Motor neuron (in vitro differentiated cells): Measurements from ENCODE around the gene OR2AG1. TPM values are rescaled to one million over a fixed set of nuclear protein-coding genes. Genes with fewer than 3 reads are reported as not detected.

Experiments used
- ATAC-seq, 8 experiments: fragments of 200-7000 bp; cut with Tn5 transposase; replicated peaks in 6 of 8; 2 replicates each; pipeline ENCODE4 v1.8.0; 2021; ENCODE audit warnings: mild to moderate bottlenecking in 8 of 8, moderate library complexity in 8 of 8
- H3K27ac ChIP-seq, 2 donors: fragments of 250-450 bp; sonication (Bioruptor Pico); 2 replicates each; pipeline ENCODE4 v1.9.0; 2021; ENCODE audit warnings: antibody characterized with exemption in 2 of 2, mild to moderate bottlenecking in 2 of 2, moderate library complexity in 1 of 2
- H3K4me1 ChIP-seq, 2 donors: fragments of 250-450 bp; sonication (Bioruptor Pico); replicated peaks in 1 of 2; 2 replicates each; pipeline ENCODE4 v1.6.1; 2021; ENCODE audit warnings: antibody characterized with exemption in 2 of 2, mild to moderate bottlenecking in 2 of 2, moderate library complexity in 1 of 2
- H3K4me3 ChIP-seq, 5 donors: fragments of 250-450 bp; sonication (Bioruptor Pico); 2 replicates each; pipeline ENCODE4 v1.9.0; 2021; ENCODE audit warnings: antibody characterized with exemption in 5 of 5, mild to moderate bottlenecking in 5 of 5, moderate library complexity in 4 of 5
- WGBS, 10 experiments: fragments of 450-650 bp; shearing (Covaris generic); methylation state at CpG; one replicate each; pipeline ENCODE4 v1.0.0; 2022; 5-methylcytosine and 5-hydroxymethylcytosine counted together
- in situ Hi-C, 9 experiments: fragments of 400-800 bp; cut with MboI; loops; one replicate each; pipeline ENCODE4 v1.15.0; 2021; ENCODE audit warnings: low sequenced_read_pairs in 9 of 9, low pct_unique_long_range_greater_than_20kb in 2 of 9; ENCODE audit not compliant: unreplicated experiment in 9 of 9
- total RNA-seq, 8 experiments: library from RNA; unstranded; fragments of 300-600 nt; gene quantifications; 2 replicates each; pipeline versions ENCODE4 v1.2.3 to v1.2.4, GENCODE V29; 2022

OR2AG1 gene
- total RNA-seq, 8 experiments from 2014 or later, result 0.05 to 1.7 (median 0.28) TPM

DNA sequence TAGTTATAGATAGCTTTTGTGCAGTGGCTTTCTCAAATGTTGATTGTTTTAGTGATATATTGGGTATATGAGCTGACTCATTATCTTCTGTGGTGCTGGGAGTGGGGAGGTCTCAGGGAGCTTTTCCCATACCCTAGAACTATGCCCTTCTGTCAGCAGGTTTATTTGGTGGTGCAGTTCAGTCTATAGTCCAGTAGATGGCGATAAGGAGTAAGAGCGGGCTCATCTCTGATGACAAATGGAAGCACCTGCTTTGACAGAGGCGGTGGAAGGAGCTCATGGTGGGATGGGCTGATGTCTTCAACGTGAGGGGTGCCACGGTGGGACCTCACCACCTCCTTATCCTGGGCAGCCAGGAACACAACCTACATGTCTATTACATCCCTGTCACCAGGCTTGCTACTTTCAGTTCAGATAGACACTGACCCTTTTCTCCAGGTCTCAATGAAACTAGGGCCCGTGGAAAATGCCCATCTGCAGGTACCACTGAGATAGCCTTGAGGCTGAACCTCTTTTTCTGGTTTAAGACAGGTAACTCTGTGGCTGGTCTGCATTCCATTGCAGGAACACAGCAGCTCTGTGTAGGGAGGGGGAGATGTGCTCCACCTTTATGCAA is 29.7 kb downstream of the OR2AG1 start:
- WGBS, 10 experiments, result 0 to 20% (median 13%) methylated on average over 1 to 6 of the region's 6 CpGs; no CpG with 5 or more reads in 2 of the 10 experiments
- ATAC-seq, result peak; percentile 48 to 83 (median 68)
- in situ Hi-C loops, result no loop called here
- H3K4me1 ChIP-seq, result no peaks in the 10 kb centered on the region
- no peak overlapping the region for H3K27ac ChIP-seq
- H3K4me3 ChIP-seq, result no peak overlapping the region

GRCh38 chr11:6813656-6814055 is 30.8 kb downstream of the OR2AG1 start:
- no peak overlapping the region for H3K27ac ChIP-seq
- H3K4me1 ChIP-seq, result no peaks in the 10 kb centered on the region
- 33 to 100% (median 64%) methylated on average over 1 to 2 of the region's 2 CpGs; no CpG with 5 or more reads in 2 of the 10 experiments for WGBS, 10 experiments
- no peak overlapping the region for H3K4me3 ChIP-seq
- ATAC-seq, result no peak
- in situ Hi-C loops, result no loop called here

GRCh38 chr11:6817694-6818093 is 34.9 kb downstream of the OR2AG1 start:
- H3K4me1 ChIP-seq, result no peaks in the 10 kb centered on the region
- ATAC-seq, result peak in 5 of 8 experiments; percentile 33 to 98 (median 76)
- WGBS, 10 experiments, result 0 to 86% (median 54%) methylated on average over 1 of the region's 1 CpG; no CpG with 5 or more reads in 4 of the 10 experiments
- in situ Hi-C loops, result no loop called here
- H3K4me3 ChIP-seq, result no peak overlapping the region
- H3K27ac ChIP-seq, result no peak overlapping the region

DNA sequence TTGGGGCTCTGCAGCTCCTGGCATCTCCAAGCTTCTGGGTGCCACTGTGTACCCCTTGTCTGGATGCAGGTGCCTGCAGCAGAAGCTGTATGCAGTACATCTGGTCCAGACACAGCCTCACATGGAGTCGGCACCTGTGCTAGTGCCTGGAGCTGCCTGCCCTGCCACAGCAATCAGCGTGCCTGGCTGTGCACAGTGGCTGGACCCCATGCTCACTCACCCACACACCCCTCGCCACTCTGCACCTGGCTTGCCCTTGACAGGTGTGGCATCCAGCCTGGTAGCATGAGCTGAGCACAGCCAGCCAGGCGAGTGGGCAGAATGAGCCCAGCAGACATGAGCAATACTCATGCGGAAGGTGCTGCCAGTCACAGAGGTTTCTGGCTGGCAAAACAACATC is 36.1 kb downstream of the OR2AG1 start:
- Histone ChIP-seq H3K4me1 (no peaks in the 10 kb centered on the region), H3K27ac (no peak overlapping the region), H3K4me3 (no peak overlapping the region)
- WGBS, 10 experiments, result 83 to 100% methylated on average over 1 of the region's 5 CpGs; no CpG with 5 or more reads in 8 of the 10 experiments
- in situ Hi-C loops, result no loop called here
- ATAC-seq, result no peak

- WGBS, 10 experiments, result 45 to 100% (median 84%) methylated on average over 1 to 5 of the region's 5 CpGs; no CpG with 5 or more reads in 4 of the 10 experiments
- peak overlapping the region in 1 of 2 donors; percentile 51 for H3K27ac ChIP-seq
- no peak overlapping the region for H3K4me3 ChIP-seq
- in situ Hi-C loops, result no loop called here
- ATAC-seq, result no peak
- no peaks in the 10 kb centered on the region for H3K4me1 ChIP-seq
These were observed 41.5 kb downstream of the OR2AG1 start for GRCh38 chr11:6824136-6824823.

DNA sequence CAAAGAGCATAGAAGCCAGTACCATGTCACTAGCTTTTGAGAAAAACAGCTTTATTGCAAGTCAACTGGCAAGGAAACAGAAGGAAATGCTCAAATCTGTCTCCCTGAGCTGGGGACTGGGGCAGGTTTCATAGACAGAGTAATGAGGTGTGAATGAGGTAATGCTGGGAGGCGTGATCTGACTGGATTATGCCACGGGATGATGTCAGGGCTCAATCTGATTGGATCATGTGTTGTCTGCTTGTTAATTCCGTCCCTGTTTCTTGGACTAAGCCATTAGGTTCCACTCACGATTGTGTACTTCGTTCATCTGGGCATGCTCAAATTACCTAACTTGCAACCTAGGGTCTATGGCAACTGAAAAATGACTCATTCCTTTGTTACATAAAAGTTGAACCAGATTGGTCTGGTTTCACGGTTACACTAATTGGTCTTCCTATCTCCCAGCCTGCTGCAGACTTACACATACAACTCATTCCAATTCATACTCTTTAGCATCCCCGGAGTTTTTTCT is 42.5 kb downstream of the OR2AG1 start:
- in situ Hi-C loops, result loop anchor here in 1 of 9 experiments (25.0 kb wide), 1 partner anchor 88 kb away; no protein-coding TSS in a partner anchor
- peak in 5 of 8 experiments; percentile 92 to 98 (median 96) for ATAC-seq
- 52 to 100% (median 79%) methylated on average over 1 to 6 of the region's 7 CpGs for WGBS, 10 experiments
- no peaks in the 10 kb centered on the region for H3K4me1 ChIP-seq
- H3K4me3 ChIP-seq, result no peak overlapping the region
- H3K27ac ChIP-seq, result peak overlapping the region in 1 of 2 donors; percentile 51

GRCh38 chr11:6828103-6828502 is 45.3 kb downstream of the OR2AG1 start:
- no peak overlapping the region for H3K27ac ChIP-seq
- 0 to 100% (median 83%) methylated on average over 1 of the region's 1 CpG; no CpG with 5 or more reads in 4 of the 10 experiments for WGBS, 10 experiments
- H3K4me1 ChIP-seq, result no peaks in the 10 kb centered on the region
- in situ Hi-C loops, result loop anchor here in 1 of 9 experiments (25.0 kb wide), 1 partner anchor 91 kb away; no protein-coding TSS in a partner anchor
- H3K4me3 ChIP-seq, result no peak overlapping the region
- ATAC-seq, result no peak

DNA sequence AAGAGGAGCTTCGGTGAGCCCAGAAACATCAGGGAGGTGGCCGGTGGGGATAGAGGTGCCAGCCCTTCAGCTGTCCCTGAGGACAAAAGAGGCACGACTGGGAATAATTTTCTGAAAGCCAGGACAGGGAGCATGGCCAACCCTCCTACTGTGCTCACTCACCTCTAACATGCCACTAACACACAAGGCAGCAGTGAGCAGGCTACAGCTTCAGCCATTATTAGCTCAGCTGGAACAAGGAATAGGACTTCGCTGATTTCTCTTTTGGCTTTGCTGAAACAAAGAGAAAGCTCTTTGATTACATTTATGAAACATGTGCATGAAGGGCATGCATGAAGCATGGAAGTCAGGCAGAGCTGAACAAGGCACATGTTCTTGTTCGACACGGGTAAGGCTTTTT is 50.5 kb downstream of the OR2AG1 start:
- ATAC-seq, result no peak
- Histone ChIP-seq H3K27ac (no peak overlapping the region), H3K4me3 (no peak overlapping the region), H3K4me1 (no peaks in the 10 kb centered on the region)
- 11 to 83% (median 67%) methylated on average over 1 to 6 of the region's 6 CpGs; no CpG with 5 or more reads in 1 of the 10 experiments for WGBS, 10 experiments
- in situ Hi-C loops, result loop anchor here in 1 of 9 experiments (25.0 kb wide), 1 partner anchor 96 kb away; no protein-coding TSS in a partner anchor

- no peak overlapping the region for H3K4me3 ChIP-seq
- ATAC-seq, result no peak
- H3K27ac ChIP-seq, result no peak overlapping the region
- in situ Hi-C loops, result loop anchor here in 1 of 9 experiments (25.0 kb wide), 1 partner anchor 97 kb away; no protein-coding TSS in a partner anchor
- WGBS, 10 experiments, result 50 to 75% (median 67%) methylated on average over 1 of the region's 1 CpG; no CpG with 5 or more reads in 7 of the 10 experiments
- H3K4me1 ChIP-seq, result no peaks in the 10 kb centered on the region
These were observed 51.2 kb downstream of the OR2AG1 start for GRCh38 chr11:6834021-6834420.

Other genes with a start within 250 kb of the OR2AG1 start
- 10 to 100 TPM; 13.9 to 21.7 (median 17.2) TPM for gene RRP8, start 179.4 kb upstream of the OR2AG1 start, total RNA-seq
- 10 to 100 TPM; 47.9 to 93.5 (median 68.2) TPM for gene ILK, start 179.2 kb upstream of the OR2AG1 start, total RNA-seq
- 100 to 1,000 TPM in 4 of 8 experiments, 10 to 100 TPM in 4; 64.9 to 163 (median 105) TPM for gene TAF10, start 170.8 kb upstream of the OR2AG1 start, total RNA-seq
- gene TPP1, start 163.6 kb upstream of the OR2AG1 start, total RNA-seq, result 100 to 1,000 TPM in 1 of 8 experiments, 10 to 100 TPM in 4, 1 to 10 TPM in 3; 5.2 to 174 (median 23.3) TPM
- gene DCHS1, start 127.2 kb upstream of the OR2AG1 start, total RNA-seq, result 10 to 100 TPM in 5 of 8 experiments, 1 to 10 TPM in 3; 3.9 to 45.4 (median 24.3) TPM
- 100 to 1,000 TPM in 1 of 8 experiments, 10 to 100 TPM in 7; 39.8 to 118 (median 56.9) TPM for gene MRPL17, start 99.7 kb upstream of the OR2AG1 start, total RNA-seq
- gene OR2AG2, start 11.0 kb upstream of the OR2AG1 start, total RNA-seq, result 1 to 10 TPM in 1 of 8 experiments, under 1 TPM in 7; 0.05 to 1.3 (median 0.35) TPM
- gene OR6A2, start 16.7 kb downstream of the OR2AG1 start, total RNA-seq, result 1 to 10 TPM in 1 of 8 experiments, under 1 TPM in 7; 0.08 to 1.3 (median 0.28) TPM
- gene OR10A5, start 62.7 kb downstream of the OR2AG1 start, total RNA-seq, result 1 to 10 TPM in 2 of 8 experiments, under 1 TPM in 3, not detected in 3; 0.16 to 1.8 (median 0.76) TPM
- gene OR10A2, start 80.0 kb downstream of the OR2AG1 start, total RNA-seq, result 1 to 10 TPM in 1 of 8 experiments, under 1 TPM in 6, not detected in 1; 0.05 to 1.3 (median 0.50) TPM
- gene OR10A4, start 93.6 kb downstream of the OR2AG1 start, total RNA-seq, result 1 to 10 TPM in 1 of 8 experiments, under 1 TPM in 4, not detected in 3; 0.22 to 1.6 (median 0.81) TPM
- gene OR2D2, start 109.5 kb downstream of the OR2AG1 start, total RNA-seq, result 1 to 10 TPM in 3 of 8 experiments, under 1 TPM in 3, not detected in 2; 0.11 to 1.6 (median 0.88) TPM
- gene OR2D3, start 138.0 kb downstream of the OR2AG1 start, total RNA-seq, result 1 to 10 TPM in 2 of 8 experiments, under 1 TPM in 2, not detected in 4; 0.52 to 3.0 (median 1.1) TPM
- 10 to 100 TPM in 1 of 8 experiments, 1 to 10 TPM in 7; 2.5 to 12.3 (median 3.2) TPM for gene ZNF215, start 143.4 kb downstream of the OR2AG1 start, total RNA-seq
- 1 to 10 TPM; 2.1 to 9.8 (median 7.8) TPM for gene ZNF214, start 237.3 kb downstream of the OR2AG1 start, total RNA-seq
- gene NLRP14, start 237.5 kb downstream of the OR2AG1 start, total RNA-seq, result under 1 TPM; 0.10 to 0.90 (median 0.38) TPM